ENCODE measurements around the gene AGAP2. TPM values are rescaled to one million over a fixed set of nuclear protein-coding genes. Genes with fewer than 3 reads are reported as not detected.
"Not testable (repeated sequence)": the region's sequence is repeated elsewhere in the genome, so short reads cannot be mapped to it uniquely, and the experiment has no call there.

Gene AGAP2
- polyA plus RNA-seq, 3 donors from 2014 or later: 1.4 to 10.5 (median 3.2) TPM

DNA sequence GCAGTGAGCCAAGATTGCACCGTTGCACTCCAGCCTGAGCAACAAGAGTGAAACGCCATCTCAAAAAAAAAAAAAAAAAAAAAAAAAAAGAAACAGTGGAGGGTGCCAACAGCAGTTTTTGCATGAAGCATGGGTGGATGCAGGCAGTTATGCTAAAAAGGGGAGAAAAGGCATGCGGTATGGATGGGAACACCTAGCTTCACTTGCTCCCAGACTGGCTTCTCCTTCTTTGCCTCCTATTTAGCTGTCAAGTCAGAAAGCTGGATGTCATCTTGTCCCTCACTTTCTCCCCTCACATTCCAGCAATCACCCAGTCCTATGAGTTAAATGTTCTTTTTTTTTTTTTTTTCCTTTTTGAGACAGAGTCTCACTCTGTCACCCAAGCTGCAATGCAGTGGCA lies 36.5 kb upstream of the AGAP2 start:
- H3K4me1 Mint-ChIP-seq: peaks cover 11 to 19% of the 10 kb centered on the region in 2 donors
- DNase-seq: no peak
- H3K4me3 Mint-ChIP-seq: peak overlapping the region in 1 of 5 donors; percentile 18
- no peak overlapping the region for H3K27ac Mint-ChIP-seq
- peaks cover 0 to 18% (median 2%) of the 10 kb centered on the region in 3 donors for H3K36me3 Mint-ChIP-seq
- no peaks in the 10 kb centered on the region for H3K9me3 Mint-ChIP-seq
- H3K27me3 Mint-ChIP-seq (ENCODE audit: low read depth in 3 of 3): peaks cover 5 to 8% (median 6%) of the 10 kb centered on the region in 3 donors

DNA sequence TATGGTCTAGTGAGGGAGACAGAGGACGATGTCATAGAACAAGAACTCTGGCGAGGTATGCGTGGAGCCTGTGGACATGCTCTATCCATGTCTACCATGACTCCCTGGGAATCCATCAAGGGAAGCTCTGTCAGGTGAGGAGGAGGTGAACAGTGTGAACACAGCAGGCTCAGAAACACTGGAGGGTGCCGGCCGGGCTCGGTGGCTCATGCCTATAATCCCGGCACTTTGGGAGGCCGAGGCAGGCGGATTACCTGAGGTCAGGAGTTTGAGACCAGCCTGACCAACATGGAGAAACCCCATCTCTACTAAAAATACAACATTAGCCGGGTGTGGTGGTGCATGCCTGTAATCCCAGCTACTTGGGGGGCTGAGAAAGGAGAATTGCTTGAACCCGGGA lies 36.1 kb upstream of the AGAP2 start:
- Mint-ChIP-seq H3K36me3 (peaks cover 0 to 22% (median 2%) of the 10 kb centered on the region in 3 donors), H3K4me1 (peaks cover 11 to 23% of the 10 kb centered on the region in 2 donors), H3K4me3 (peak overlapping the region in 1 of 5 donors; percentile 3)
- H3K9me3 Mint-ChIP-seq; H3K27me3 Mint-ChIP-seq (ENCODE audit: low read depth in 3 of 3); H3K27ac Mint-ChIP-seq; DNase-seq: not testable (repeated sequence)

DNA sequence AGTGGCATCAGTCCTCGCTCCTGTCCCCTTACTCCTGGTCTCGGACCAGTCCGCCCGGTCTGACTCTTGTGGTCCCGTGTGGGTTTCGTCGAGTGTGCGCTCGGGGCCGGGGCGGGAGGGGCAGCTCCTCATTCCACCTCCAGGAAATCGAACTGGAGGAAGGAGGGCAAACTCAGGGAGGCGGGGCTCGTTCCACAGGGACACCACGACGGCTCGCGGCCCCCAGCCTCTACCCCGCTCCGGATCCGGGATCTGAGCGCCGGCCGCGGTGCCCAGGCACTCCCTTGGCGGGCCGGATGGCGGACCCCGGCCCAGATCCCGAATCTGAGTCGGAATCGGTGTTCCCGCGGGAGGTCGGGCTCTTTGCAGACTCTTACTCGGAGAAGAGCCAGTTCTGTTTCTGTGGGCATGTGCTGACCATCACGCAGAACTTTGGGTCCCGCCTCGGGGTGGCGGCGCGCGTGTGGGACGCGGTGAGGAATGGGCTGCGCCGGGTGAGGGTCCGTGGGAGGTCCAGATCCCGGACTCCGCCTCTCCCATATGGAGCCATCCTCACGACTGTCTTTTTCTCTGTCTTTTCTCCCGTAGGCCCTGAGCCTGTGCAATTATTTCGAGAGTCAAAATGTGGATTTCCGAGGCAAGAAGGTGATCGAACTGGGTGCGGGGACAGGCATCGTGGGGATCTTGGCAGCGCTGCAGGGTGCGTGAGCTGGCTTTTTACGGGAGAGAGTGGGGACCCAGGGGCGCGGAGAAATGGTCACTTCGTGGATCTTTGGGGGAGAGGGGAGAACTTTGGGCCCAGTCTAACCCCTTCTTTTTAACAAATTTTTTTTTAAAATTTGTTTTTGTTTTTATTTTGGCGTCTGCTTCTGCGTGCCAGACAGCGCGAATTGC lies 34.1 kb upstream of the AGAP2 start, which contains the start of gene EEF1AKMT3:
Gene EEF1AKMT3, plus strand, starts transcription at position 186 of the 894 bp plus-strand sequence. Its CDS starts 111 bp downstream, at position 297.
- H3K9me3 Mint-ChIP-seq: no peaks in the 10 kb centered on the region
- H3K4me1 Mint-ChIP-seq: peaks cover 11 to 23% of the 10 kb centered on the region in 2 donors
- H3K27ac Mint-ChIP-seq: peak within 1 kb of the TSS; percentile 92 to 96 (median 92)
- peak within 1 kb of the TSS; percentile 94 to 99 (median 97) for H3K4me3 Mint-ChIP-seq
- peaks cover 2 to 11% (median 5%) of the 10 kb centered on the region in 3 donors for H3K27me3 Mint-ChIP-seq (ENCODE audit: low read depth in 3 of 3)
- DNase-seq: peak in 1 of 3 donors; percentile 16
- peaks cover 6 to 16% (median 9%) of the 10 kb centered on the region in 3 donors for H3K36me3 Mint-ChIP-seq

DNA sequence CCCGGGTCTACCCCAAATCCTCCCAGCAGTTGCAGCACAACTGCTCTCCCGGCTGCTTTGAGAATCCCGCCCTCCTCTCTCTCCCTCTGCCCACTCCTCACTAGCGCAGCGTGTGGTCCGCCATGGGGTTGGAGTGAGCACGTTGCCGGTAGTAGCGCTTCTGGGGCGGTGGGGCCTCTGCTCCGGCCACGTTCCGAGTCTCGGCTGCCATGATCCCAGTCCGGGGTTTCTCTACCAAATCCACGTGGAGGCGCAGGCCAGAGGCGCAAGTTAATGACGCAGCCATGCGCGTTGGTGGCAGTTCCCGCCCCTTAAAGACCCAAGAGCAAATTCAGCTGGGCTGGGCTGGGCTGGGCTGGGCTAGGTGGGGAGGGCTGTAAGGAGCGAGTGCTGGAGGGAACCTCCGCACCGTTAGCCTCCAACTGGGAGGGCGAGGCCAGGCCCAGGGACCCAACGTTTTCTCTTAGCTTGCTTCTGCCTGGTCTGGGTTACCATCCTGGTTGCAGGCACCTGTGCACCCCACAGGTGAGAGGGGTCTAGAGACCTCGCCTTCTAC lies 33.4 kb upstream of the AGAP2 start, which contains the start of gene METTL1:
Gene METTL1, minus strand, starts transcription at position 233 of the 556 bp plus-strand sequence. Its CDS starts 22 bp downstream, at position 211.
- peak within 1 kb of the TSS; percentile 92 to 96 (median 92) for H3K27ac Mint-ChIP-seq

DNA sequence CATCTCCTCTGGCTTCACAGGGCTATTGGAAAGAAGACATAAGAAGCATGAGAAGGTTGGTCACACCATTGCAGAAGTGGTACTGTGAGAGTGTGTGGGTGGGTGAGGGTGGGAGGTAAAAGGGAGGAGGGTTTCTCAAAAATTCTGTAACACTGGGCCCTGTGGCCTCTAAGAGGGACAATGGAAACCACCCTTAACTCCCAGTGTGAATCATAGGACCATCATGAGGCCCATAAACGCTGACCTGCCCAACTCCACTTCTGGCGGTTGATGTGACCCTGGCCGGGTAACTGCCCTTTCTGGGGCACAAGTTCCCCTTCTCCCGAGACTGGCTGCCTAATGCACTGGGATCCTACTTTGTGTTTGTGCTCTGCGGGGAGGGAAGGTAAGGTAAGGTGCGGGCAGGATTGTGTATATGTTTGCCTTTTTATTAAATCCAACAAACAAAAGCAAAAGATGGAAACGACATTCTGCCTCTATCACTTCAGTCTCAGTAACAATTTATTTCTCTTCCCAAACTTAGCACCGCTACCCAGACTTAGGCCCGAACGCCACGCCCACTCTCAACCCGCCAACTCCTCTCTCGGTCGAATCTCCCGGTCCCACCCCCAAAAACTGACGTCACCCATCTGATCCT lies 32.8 kb upstream of the AGAP2 start:
- H3K9me3 Mint-ChIP-seq: no peaks in the 10 kb centered on the region
- peak overlapping the region; percentile 92 to 96 (median 92) for H3K27ac Mint-ChIP-seq
- H3K4me1 Mint-ChIP-seq: peaks cover 17 to 29% of the 10 kb centered on the region in 2 donors
- peaks cover 6 to 10% (median 9%) of the 10 kb centered on the region in 3 donors for H3K36me3 Mint-ChIP-seq
- H3K4me3 Mint-ChIP-seq: peak overlapping the region; percentile 94 to 99 (median 97)
- no peak for DNase-seq
- H3K27me3 Mint-ChIP-seq (ENCODE audit: low read depth in 3 of 3): peaks cover 4 to 12% (median 7%) of the 10 kb centered on the region in 3 donors

More for the DNA sequence above, 33.4 kb upstream of the AGAP2 start, which contains the start of gene METTL1:
- Mint-ChIP-seq H3K36me3 (peaks cover 6 to 12% (median 9%) of the 10 kb centered on the region in 3 donors), H3K4me1 (peaks cover 11 to 23% of the 10 kb centered on the region in 2 donors), H3K27me3 (ENCODE audit: low read depth in 3 of 3) (peaks cover 0 to 11% (median 5%) of the 10 kb centered on the region in 3 donors), H3K4me3 (peak within 1 kb of the TSS; percentile 94 to 99 (median 97)), H3K9me3 (no peaks in the 10 kb centered on the region)
- DNase-seq: peak; percentile 85 to 86 (median 86)

DNA sequence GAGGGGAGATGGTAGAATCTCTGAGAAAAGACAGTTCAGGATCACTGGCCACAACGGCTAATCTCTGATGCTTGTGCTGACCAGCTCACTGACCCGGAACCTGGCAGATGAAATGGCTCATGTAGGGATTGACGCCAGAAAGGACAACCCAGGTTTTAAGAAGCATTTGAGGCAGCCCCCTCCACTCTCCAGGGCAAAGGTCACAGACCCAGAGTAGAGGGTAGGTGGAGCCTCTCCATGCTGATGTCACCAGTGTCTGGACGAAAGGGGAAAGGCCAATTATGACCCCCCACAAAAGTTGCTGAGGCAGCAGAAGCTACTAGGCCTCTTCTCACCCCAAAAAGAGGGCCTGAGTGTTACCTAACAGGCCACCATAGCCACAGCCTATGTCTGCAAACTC lies 32.2 kb upstream of the AGAP2 start:
- DNase-seq: no peak
- Mint-ChIP-seq H3K27me3 (ENCODE audit: low read depth in 3 of 3) (peaks cover 7 to 15% (median 8%) of the 10 kb centered on the region in 3 donors), H3K4me1 (peaks cover 23 to 35% of the 10 kb centered on the region in 2 donors), H3K27ac (peak overlapping the region in 2 of 6 donors; percentile 6 to 21), H3K36me3 (peaks cover 6 to 9% (median 7%) of the 10 kb centered on the region in 3 donors), H3K4me3 (peak overlapping the region; percentile 19 to 94 (median 40)), H3K9me3 (no peaks in the 10 kb centered on the region)

DNA sequence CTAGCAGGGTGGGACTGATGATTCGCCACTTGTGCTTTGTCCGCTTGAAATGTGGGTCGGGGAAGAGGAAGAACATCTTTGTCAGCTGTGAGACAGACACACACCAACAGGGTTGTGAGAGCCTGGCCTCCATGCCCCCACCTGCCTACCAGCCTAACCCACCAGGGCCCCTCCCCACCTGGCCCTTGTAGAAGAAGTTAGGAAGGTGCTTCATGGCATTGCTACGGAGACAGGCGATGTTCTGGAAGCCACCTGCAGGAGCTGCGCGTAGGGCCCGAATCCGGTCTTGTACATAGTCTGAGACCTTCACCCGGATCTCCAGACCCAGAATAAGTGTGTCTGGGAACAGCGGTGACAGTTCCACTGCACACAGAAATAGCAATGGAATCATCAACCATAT lies 31.1 kb upstream of the AGAP2 start:
- Mint-ChIP-seq H3K4me1 (peaks cover 34 to 46% of the 10 kb centered on the region in 2 donors), H3K36me3 (peaks cover 5 to 9% (median 6%) of the 10 kb centered on the region in 3 donors), H3K9me3 (no peaks in the 10 kb centered on the region), H3K27ac (peak overlapping the region in 1 of 6 donors; percentile 15), H3K27me3 (ENCODE audit: low read depth in 3 of 3) (peaks cover 10 to 19% (median 13%) of the 10 kb centered on the region in 3 donors), H3K4me3 (peak overlapping the region in 4 of 5 donors; percentile 0 to 51 (median 48))
- DNase-seq: no peak

DNA sequence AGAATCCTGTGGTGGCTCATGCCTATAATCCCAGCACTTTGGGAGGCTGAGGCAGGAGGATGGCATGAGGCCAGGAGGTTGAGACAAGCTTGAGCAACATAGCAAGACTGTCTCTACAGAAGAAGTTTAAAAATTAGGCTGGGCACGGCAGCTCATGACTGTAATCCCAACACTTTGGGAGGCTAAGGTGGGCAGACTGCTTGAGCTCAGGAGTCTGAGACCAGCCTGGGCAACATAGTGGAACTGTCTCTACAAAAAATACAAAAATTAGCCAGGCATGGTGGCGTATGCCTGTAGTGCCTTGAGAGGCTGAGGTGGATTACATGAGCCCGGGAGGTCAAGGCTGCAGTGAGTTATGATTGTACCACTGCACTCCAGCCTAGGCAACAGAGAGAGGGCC lies 29.3 kb upstream of the AGAP2 start:
- Mint-ChIP-seq H3K9me3 (no peaks in the 10 kb centered on the region), H3K27ac (no peak overlapping the region), H3K36me3 (peaks cover 5 to 9% (median 6%) of the 10 kb centered on the region in 3 donors), H3K27me3 (ENCODE audit: low read depth in 3 of 3) (peaks cover 19 to 27% (median 26%) of the 10 kb centered on the region in 3 donors), H3K4me3 (no peak overlapping the region), H3K4me1 (peaks cover 39 to 48% of the 10 kb centered on the region in 2 donors)
- DNase-seq: no peak

DNA sequence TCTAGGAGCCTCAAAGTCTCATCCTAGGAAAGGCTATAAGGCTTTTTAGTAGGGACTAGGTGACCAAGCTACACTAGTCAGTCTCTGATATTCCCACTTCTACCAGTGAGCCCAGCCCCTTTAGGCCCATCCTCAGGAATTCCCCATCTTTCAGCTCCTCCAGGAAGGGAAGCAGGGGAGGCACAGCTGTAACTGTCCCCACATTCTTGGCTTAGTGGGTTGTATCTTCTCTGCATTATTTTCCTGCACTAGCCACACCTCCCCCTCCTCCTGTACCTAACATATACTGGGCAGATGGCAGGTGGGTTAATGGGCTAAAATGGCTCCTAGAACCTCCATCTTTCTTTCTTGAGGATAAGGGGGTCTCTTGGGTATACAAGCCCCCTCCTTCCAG lies 28.8 kb upstream of the AGAP2 start:
- peaks cover 22 to 30% (median 26%) of the 10 kb centered on the region in 3 donors for H3K27me3 Mint-ChIP-seq (ENCODE audit: low read depth in 3 of 3)
- peaks cover 37 to 45% of the 10 kb centered on the region in 2 donors for H3K4me1 Mint-ChIP-seq
- DNase-seq: no peak
- H3K36me3 Mint-ChIP-seq: peaks cover 5 to 9% (median 6%) of the 10 kb centered on the region in 3 donors
- peak overlapping the region in 2 of 5 donors; percentile 70 to 71 for H3K4me3 Mint-ChIP-seq
- H3K27ac Mint-ChIP-seq: no peak overlapping the region
- H3K9me3 Mint-ChIP-seq: no peaks in the 10 kb centered on the region

DNA sequence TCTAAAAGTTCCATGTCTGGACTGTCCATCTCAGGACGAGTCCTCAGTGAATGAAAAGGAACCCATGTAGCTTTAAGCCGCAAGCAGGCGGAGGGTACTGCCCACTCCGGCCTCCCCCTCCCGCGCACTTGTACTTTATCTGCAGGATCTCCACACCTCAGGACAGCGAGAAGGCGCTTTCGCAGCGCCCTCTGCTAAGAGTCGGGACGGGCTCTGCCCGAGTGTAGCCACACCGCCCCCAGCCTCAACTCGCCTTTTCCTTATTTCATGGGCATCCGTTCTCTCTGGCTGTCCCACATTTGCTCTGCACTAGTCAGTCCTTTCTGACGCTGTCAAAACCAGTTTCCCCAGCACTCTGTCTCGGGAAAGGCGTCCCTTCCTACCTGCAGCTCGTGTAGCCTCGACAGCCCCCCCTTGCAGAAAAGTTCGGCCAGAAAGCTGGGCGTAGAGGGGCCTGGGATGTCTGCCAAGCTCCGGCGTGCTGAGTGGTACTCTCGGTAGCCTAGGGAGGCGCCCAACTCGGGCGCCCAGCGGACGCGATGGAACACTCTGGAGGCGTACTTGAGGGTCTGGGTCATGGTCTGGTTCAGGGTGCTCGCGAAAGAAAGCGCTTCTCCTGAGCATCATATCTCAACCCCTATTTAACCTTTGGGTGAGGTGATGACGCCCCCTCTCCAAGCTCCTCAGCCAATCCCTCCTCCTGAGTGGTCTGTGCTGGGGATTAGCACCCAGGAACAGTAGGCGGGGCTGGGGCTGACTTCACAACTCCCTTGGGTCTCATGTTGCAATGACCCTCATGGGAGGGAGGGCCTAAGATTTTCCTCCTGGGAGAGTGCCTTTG lies 28.1 kb upstream of the AGAP2 start, which contains the start of gene CYP27B1:
Gene CYP27B1, minus strand, starts transcription at position 615 of the 841 bp plus-strand sequence. Its CDS starts 37 bp downstream, at position 578.
- Mint-ChIP-seq H3K36me3 (peaks cover 5 to 9% (median 6%) of the 10 kb centered on the region in 3 donors), H3K9me3 (no peaks in the 10 kb centered on the region), H3K4me1 (peaks cover 34 to 41% of the 10 kb centered on the region in 2 donors), H3K27ac (peak within 1 kb of the TSS in 1 of 6 donors; percentile 10), H3K4me3 (peak within 1 kb of the TSS; percentile 69 to 77 (median 71)), H3K27me3 (ENCODE audit: low read depth in 3 of 3) (peaks cover 20 to 30% (median 22%) of the 10 kb centered on the region in 3 donors)
- DNase-seq: peak in 2 of 3 donors; percentile 34 to 41

DNA sequence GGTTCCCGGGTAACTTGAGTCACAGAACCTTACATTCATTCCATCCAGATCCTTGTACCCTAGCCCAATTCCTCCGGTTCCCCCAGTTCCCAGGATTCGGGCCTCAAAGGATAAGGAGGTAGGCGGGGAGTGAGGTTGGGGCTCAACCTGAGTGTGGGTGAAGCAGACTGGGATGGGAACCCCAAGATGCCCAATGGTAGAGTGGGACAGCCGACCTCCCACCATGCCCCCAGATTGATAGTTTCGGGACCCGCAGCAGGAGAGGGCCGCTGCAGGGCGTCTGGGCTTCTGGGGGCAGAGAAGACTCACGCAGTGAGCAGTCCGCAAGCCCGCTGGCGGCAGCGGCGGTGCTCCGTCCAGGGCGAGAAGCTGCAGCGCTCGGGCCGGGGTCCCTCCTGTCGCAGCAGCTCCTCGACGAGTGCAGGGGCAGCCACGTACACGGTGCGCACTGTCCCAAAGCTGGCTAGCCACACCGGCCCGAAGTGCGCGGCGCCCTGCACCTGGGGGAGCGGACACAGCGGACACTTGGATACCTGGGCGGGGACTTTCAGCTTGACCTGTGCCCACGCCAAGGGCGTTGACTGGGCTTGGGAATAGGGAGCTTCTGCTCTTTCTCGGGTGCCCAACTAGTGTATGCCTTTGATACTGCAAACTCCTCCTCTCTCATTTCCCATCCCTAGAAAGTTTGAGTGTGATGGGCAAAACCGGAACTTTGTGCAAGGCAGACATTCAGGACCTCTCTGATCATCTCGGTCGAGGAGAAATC lies 27.3 kb upstream of the AGAP2 start:
- peaks cover 5 to 11% (median 6%) of the 10 kb centered on the region in 3 donors for H3K36me3 Mint-ChIP-seq
- peaks cover 29 to 34% of the 10 kb centered on the region in 2 donors for H3K4me1 Mint-ChIP-seq
- H3K27ac Mint-ChIP-seq: peak overlapping the region in 1 of 6 donors; percentile 10
- H3K9me3 Mint-ChIP-seq: no peaks in the 10 kb centered on the region
- H3K4me3 Mint-ChIP-seq: peak overlapping the region; percentile 69 to 83 (median 71)
- peaks cover 18 to 30% (median 20%) of the 10 kb centered on the region in 3 donors for H3K27me3 Mint-ChIP-seq (ENCODE audit: low read depth in 3 of 3)
- no peak for DNase-seq
